ENCODE measurements around the gene PEX3.

Gene PEX3

GRCh38 chr6:143540192-143540591 lies 89.6 kb downstream of the PEX3 start:
- DNase-seq: no peak

Data from NCI-H2029 (cell line).